Mammary epithelial cell (primary cell): ENCODE data around the gene NNMT.

Source experiments
- EZH2 ChIP-seq: IDR thresholded peaks from 2 replicates; pipeline ENCODE4 v1.6.1; 2012; ENCODE audit warnings: low read length, inconsistent platforms, borderline replicate concordance
- TF ChIP-seq, protein P1 (sequence below), 2 donors: IDR thresholded peaks in 1 of 2; conservative IDR thresholded peaks in 1 of 2; 2 replicates each; pipeline ENCODE4 v1.5.1; 2011 to 2012; ENCODE audit warnings: inconsistent platforms in 2 of 2, low read length in 2 of 2, mild to moderate bottlenecking in 2 of 2, control low read depth in 1 of 2, low read depth in 1 of 2; ENCODE audit not compliant: insufficient read depth in 1 of 2; ENCODE audit errors: extremely low read depth in 1 of 2

DNA sequence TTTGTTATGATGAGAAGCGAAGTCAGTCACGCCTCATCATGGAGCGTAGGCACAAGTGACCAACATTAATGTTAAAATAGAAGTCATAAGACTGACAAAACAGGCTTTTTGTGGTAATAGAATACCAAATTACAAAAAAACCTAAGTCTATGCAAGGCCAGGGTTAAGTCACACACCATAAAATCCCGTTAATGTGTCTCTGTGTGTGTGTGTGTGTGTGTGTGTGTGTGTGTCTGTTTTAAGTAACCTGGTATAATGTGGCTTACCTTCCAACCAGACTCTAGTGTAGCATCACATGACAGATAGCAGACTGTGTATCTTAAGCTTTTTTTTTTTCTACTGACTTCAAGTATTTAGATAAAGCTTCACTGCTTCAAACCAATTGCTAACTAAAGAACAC lies 66.1 kb downstream of the NNMT start:
- TF ChIP-seq, protein P1, sequence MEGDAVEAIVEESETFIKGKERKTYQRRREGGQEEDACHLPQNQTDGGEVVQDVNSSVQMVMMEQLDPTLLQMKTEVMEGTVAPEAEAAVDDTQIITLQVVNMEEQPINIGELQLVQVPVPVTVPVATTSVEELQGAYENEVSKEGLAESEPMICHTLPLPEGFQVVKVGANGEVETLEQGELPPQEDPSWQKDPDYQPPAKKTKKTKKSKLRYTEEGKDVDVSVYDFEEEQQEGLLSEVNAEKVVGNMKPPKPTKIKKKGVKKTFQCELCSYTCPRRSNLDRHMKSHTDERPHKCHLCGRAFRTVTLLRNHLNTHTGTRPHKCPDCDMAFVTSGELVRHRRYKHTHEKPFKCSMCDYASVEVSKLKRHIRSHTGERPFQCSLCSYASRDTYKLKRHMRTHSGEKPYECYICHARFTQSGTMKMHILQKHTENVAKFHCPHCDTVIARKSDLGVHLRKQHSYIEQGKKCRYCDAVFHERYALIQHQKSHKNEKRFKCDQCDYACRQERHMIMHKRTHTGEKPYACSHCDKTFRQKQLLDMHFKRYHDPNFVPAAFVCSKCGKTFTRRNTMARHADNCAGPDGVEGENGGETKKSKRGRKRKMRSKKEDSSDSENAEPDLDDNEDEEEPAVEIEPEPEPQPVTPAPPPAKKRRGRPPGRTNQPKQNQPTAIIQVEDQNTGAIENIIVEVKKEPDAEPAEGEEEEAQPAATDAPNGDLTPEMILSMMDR (conservative IDR thresholded peaks at IDR 0.05 in 1 of 2, IDR thresholded peaks at IDR 0.05 in 1 of 2; ENCODE audit: extremely low read depth in 1 of 2, insufficient read depth in 1 of 2, low read depth in 1 of 2, low read length in 2 of 2), result no peak
- TF ChIP-seq EZH2, result no peak
